Lower leg skin (tissue), 3 donors: ENCODE results near the gene PDE7B.

Experiments
- CTCF ChIP-seq, 3 donors: fragments of 450-650 bp; IDR thresholded peaks; one replicate each; pipeline ENCODE4 v1.5.1; 2016; ENCODE audit warnings: antibody characterized with exemption in 3 of 3, mild to moderate bottlenecking in 3 of 3, moderate library complexity in 2 of 3
- POLR2A ChIP-seq, 2 donors: fragments of 450-650 bp; IDR thresholded peaks; one replicate each; pipeline ENCODE4 v1.6.1; 2016 to 2017; ENCODE audit warnings: antibody characterized with exemption in 2 of 2, mild to moderate bottlenecking in 1 of 2, moderate library complexity in 1 of 2

- no peak for TF ChIP-seq CTCF (IDR thresholded peaks at IDR 0.05)
- TF ChIP-seq POLR2A (IDR thresholded peaks at IDR 0.05) = no peak
Observed at GRCh38 chr6:136094812-136095211, 243.3 kb downstream of the PDE7B start.
